Choroid plexus epithelial cell (primary cell): ENCODE data around the gene ITPR1.

Experiments used
- DNase-seq: peaks from one replicate; pipeline ENCODE4 v3.0.0-alpha.2; 2010; ENCODE audit warnings: low read depth
- H3K4me3 ChIP-seq: 2 replicates; pipeline ENCODE4 v1.5.1; 2011; ENCODE audit warnings: low read depth, mild to moderate bottlenecking, control low read depth, low read length, moderate library complexity
- CTCF ChIP-seq: conservative IDR thresholded peaks from 2 replicates; pipeline ENCODE4 v1.5.1; 2011; ENCODE audit warnings: low read depth, mild to moderate bottlenecking, control low read depth, inconsistent platforms, low read length, moderate library complexity

The ITPR1 gene

GRCh38 chr3:4755566-4755965, 262.4 kb downstream of the ITPR1 start:
- no peak for TF ChIP-seq CTCF
- H3K4me3 ChIP-seq = no peak overlapping the region
- DNase-seq = no peak

GRCh38 chr3:4756057-4756775, 263.1 kb downstream of the ITPR1 start:
- no peak for TF ChIP-seq CTCF
- DNase-seq = no peak
- no peak overlapping the region for H3K4me3 ChIP-seq

GRCh38 chr3:4756855-4757574, 263.9 kb downstream of the ITPR1 start:
- H3K4me3 ChIP-seq = no peak overlapping the region
- DNase-seq = no peak
- TF ChIP-seq CTCF = no peak

DNA sequence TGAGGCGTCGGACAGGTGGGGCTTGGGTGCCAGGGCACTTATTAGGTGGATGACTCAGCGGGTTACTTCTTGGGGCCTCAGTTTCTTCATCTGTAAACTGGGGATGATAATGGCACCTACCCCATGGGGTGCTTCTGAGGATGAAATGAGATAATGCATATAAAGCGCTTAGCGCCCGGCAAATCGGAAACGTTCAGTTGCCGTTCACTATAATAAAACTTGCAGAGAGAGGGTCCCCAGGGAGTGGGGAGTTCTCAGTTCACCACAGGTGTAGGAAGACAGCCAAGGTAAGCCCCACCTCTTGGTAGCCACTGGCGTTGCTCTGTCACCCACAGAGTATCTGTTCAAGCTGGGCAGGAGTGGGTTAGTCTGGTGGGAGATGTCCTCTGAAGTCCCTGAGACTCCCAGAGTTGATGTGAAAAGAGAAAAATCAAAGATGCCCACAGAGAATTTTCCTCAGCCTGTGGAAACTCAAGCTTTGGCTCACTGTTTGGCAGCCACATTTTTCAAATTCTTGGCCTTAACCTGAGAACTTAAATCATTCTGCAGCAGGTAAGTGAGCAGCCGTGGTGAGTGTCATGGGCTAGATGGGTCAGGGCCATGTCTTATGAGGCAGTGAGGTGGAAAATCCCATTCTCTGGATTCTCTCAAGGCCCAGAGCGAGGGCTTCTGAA, 264.6 kb downstream of the ITPR1 start:
- H3K4me3 ChIP-seq = no peak overlapping the region
- no peak for TF ChIP-seq CTCF
- DNase-seq = no peak

GRCh38 chr3:4758249-4758860, 265.2 kb downstream of the ITPR1 start:
- no peak for TF ChIP-seq CTCF
- no peak overlapping the region for H3K4me3 ChIP-seq
- DNase-seq = no peak

DNA sequence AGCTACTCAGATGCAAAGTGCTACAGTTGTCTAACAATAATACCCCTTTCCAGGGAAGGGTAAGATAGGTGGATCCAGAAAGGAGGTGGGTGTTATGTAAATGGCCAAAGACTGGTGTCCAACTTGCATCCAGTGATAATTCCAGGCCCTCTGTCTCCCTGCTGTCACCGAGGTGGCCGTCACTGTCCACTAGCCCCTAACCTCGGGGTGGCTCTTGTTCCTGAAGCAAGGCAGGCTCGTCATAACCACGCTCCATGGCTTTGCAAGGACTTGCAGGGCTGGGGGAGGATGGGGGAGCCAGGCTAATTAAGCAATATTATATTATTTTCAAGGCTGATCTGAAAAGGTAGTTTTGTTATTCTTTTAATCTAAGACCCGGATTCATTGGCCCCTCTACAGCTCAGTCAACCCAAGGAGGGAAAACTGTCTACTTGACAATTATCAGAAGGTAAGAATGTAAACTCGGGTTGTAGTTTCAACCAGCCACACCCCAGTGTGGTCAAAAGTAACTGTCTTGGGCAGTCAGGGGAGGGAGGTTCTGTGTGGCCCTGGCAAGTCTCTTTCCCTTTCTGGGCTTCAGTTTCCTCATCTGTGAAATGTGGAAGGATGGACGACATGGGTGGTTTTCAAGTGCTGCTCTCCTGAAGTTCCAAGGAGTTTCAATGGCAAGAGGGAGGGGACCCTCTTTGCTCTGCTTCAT, 266.0 kb downstream of the ITPR1 start:
- DNase-seq = no peak
- no peak for TF ChIP-seq CTCF
- no peak overlapping the region for H3K4me3 ChIP-seq
